Lower leg skin (tissue), 4 donors: ENCODE measurements around the gene KRT9. TPM values are rescaled to one million over a fixed set of nuclear protein-coding genes. Genes with fewer than 3 reads are reported as not detected.

Source experiments
- DNase-seq, 2 donors: peaks; one replicate each; pipeline ENCODE4 v3.0.0-alpha.2; 2019; ENCODE audit warnings: low spot score in 2 of 2
- H3K4me3 ChIP-seq: fragments of 200-600 bp; sonication (generic); 2 replicates; pipeline ENCODE4 v1.5.1; 2017; ENCODE audit warnings: mild to moderate bottlenecking, low read depth; ENCODE audit not compliant: poor library complexity, severe bottlenecking
- POLR2A ChIP-seq, 2 donors: fragments of 450-650 bp; IDR thresholded peaks; one replicate each; pipeline ENCODE4 v1.6.1; 2016 to 2017; ENCODE audit warnings: antibody characterized with exemption in 2 of 2, mild to moderate bottlenecking in 1 of 2, moderate library complexity in 1 of 2
- WGBS, 2 donors: methylation state at CpG; one replicate each; pipeline ENCODE4 v1.1.5; 2018; 5-methylcytosine and 5-hydroxymethylcytosine counted together
- intact Hi-C: fragments of 100-400 bp; cut with DNase I; formaldehyde crosslinking; loops from one replicate; pipeline ENCODE4 v1.15.0; 2023; ENCODE audit warnings: low total_unique reads
- microRNA-seq, 2 donors: library from miRNA; unstranded; fragments of <30 nt; microRNA quantifications; one replicate each; pipeline ENCODE4, GENCODE V29; 2016; ENCODE audit warnings: borderline replicate concordance in 2 of 2, borderline number of aligned reads in 1 of 2
- total RNA-seq, 4 donors: library from RNA; depleted of rRNA; stranded (reverse); fragments of >200 nt; gene quantifications; one replicate each; pipeline ENCODE4 v1.1.0, GENCODE V29; 2016
- TF ChIP-seq, protein P1 (sequence below), 3 donors: fragments of 450-650 bp; IDR thresholded peaks; one replicate each; pipeline ENCODE4 v1.5.1; 2016; ENCODE audit warnings: antibody characterized with exemption in 3 of 3, mild to moderate bottlenecking in 3 of 3, moderate library complexity in 2 of 3

Gene KRT9
- total RNA-seq, 4 donors from 2014 or later, result 0.47 to 1.6 (median 0.91) TPM; not detected in 1

GRCh38 chr17:41516830-41517283 is 55.0 kb downstream of the KRT9 start:
- H3K4me3 ChIP-seq, result no peak overlapping the region
- intact Hi-C loops, result no loop called here
- WGBS, 2 donors, result 42 to 63% methylated on average over 14 of the region's 14 CpGs
- TF ChIP-seq POLR2A (IDR thresholded peaks at IDR 0.05), result no peak
- TF ChIP-seq, protein P1, sequence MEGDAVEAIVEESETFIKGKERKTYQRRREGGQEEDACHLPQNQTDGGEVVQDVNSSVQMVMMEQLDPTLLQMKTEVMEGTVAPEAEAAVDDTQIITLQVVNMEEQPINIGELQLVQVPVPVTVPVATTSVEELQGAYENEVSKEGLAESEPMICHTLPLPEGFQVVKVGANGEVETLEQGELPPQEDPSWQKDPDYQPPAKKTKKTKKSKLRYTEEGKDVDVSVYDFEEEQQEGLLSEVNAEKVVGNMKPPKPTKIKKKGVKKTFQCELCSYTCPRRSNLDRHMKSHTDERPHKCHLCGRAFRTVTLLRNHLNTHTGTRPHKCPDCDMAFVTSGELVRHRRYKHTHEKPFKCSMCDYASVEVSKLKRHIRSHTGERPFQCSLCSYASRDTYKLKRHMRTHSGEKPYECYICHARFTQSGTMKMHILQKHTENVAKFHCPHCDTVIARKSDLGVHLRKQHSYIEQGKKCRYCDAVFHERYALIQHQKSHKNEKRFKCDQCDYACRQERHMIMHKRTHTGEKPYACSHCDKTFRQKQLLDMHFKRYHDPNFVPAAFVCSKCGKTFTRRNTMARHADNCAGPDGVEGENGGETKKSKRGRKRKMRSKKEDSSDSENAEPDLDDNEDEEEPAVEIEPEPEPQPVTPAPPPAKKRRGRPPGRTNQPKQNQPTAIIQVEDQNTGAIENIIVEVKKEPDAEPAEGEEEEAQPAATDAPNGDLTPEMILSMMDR (IDR thresholded peaks at IDR 0.05), result no peak
- no peak for DNase-seq

DNA sequence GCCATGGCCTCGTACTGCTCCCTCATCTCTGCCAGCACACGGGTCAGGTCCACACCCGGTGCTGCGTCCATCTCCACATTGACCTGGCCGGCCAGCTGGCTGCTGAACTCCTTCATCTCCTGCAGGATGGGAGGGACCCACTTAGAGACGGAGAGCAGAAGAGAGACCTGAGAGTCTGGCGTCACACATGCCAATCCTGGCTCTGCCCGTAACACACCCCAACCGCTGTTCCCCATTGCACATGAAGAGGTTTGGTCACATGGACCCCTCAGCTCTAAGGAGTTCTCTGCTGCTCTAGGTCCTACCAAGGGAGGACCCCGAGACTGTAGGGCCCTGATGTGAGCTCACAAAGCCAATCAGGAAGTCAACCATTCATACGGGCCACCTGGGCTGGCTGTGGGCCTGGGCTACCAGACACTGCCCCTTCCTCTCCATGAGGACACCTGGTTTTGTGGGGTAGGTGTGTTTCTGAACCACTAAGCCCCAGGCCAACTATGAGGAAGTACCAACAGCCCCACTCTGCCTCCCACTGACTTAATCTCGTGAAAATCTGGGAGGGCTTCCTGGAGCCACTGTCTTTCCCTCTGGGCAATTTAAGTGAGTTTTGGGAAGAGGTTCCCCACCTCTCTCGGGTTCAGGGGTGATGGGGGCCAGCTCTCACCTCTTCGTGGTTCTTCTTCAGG is 55.6 kb downstream of the KRT9 start:
- TF ChIP-seq POLR2A (IDR thresholded peaks at IDR 0.05), result no peak
- TF ChIP-seq, protein P1 (IDR thresholded peaks at IDR 0.05), result no peak
- H3K4me3 ChIP-seq, result no peak overlapping the region
- intact Hi-C loops, result no loop called here
- WGBS, 2 donors, result 65 to 78% methylated on average over 13 to 14 of the region's 14 CpGs
- DNase-seq, result no peak

Small RNA genes lying within 50 kb of the gene (microRNA-seq; reads per million reads assigned to microRNA genes)
- 11.5 to 17.6 reads per million in 2 donors for gene MIR6510

Other genes starting within 250 kb of the KRT9 start
- gene KRT33A, start 221.2 kb downstream of the KRT9 start, total RNA-seq, result 10 to 100 TPM in 2 of 4 donors, under 1 TPM in 1, not detected in 1; 0.25 to 73.9 (median 11.0) TPM
- 100 to 1,000 TPM in 1 of 4 donors, 1 to 10 TPM in 1, under 1 TPM in 1, not detected in 1; 0.25 to 117 (median 4.4) TPM for gene KRT33B, start 202.2 kb downstream of the KRT9 start, total RNA-seq
- gene KRT34, start 189.8 kb downstream of the KRT9 start, total RNA-seq, result 100 to 1,000 TPM in 1 of 4 donors, 10 to 100 TPM in 1, 1 to 10 TPM in 1, under 1 TPM in 1; 0.72 to 143 (median 6.3) TPM
- gene KRT31, start 174.5 kb downstream of the KRT9 start, total RNA-seq, result 100 to 1,000 TPM in 1 of 4 donors, 10 to 100 TPM in 3; 15.9 to 197 (median 24.1) TPM
- gene KRT37, start 147.5 kb downstream of the KRT9 start, total RNA-seq, result not detected
- gene KRT38, start 131.1 kb downstream of the KRT9 start, total RNA-seq, result 1 to 10 TPM in 2 of 4 donors, not detected in 2; 1.3 to 1.8 TPM
- 10 to 100 TPM in 1 of 4 donors, under 1 TPM in 1, not detected in 2; 0.46 to 11.6 TPM for gene KRT32, start 104.7 kb downstream of the KRT9 start, total RNA-seq
- gene KRT35, start 90.9 kb downstream of the KRT9 start, total RNA-seq, result under 1 TPM in 1 of 4 donors, not detected in 3; 0.84 TPM
- gene KRT36, start 82.1 kb downstream of the KRT9 start, total RNA-seq, result under 1 TPM in 1 of 4 donors, not detected in 3; 0.97 TPM
- under 1 TPM in 2 of 4 donors, not detected in 2; 0.19 to 0.46 TPM for gene KRT13, start 66.4 kb downstream of the KRT9 start, total RNA-seq
- 1,000 to 10,000 TPM in 2 of 4 donors, 100 to 1,000 TPM in 2; 802 to 1,380 (median 1,140) TPM for gene KRT15, start 53.2 kb downstream of the KRT9 start, total RNA-seq
- gene KRT19, start 43.8 kb downstream of the KRT9 start, total RNA-seq, result 100 to 1,000 TPM in 3 of 4 donors, 10 to 100 TPM in 1; 96.0 to 482 (median 285) TPM
- 1,000 to 10,000 TPM; 4,210 to 7,487 (median 6,656) TPM for gene KRT14, start 14.8 kb upstream of the KRT9 start, total RNA-seq
- gene KRT16, start 40.7 kb upstream of the KRT9 start, total RNA-seq, result 100 to 1,000 TPM in 1 of 4 donors, 10 to 100 TPM in 3; 79.2 to 447 (median 81.8) TPM
- 1,000 to 10,000 TPM in 2 of 4 donors, 100 to 1,000 TPM in 2; 474 to 1,574 (median 971) TPM for gene KRT17, start 52.5 kb upstream of the KRT9 start, total RNA-seq
- 100 to 1,000 TPM; 211 to 299 (median 249) TPM for gene EIF1, start 116.8 kb upstream of the KRT9 start, total RNA-seq
- not detected for gene GAST, start 140.3 kb upstream of the KRT9 start, total RNA-seq
- gene HAP1, start 162.6 kb upstream of the KRT9 start, total RNA-seq, result 1 to 10 TPM in 2 of 4 donors, under 1 TPM in 2; 0.75 to 1.8 (median 1.1) TPM
- 1,000 to 10,000 TPM; 1,980 to 2,336 (median 2,116) TPM for gene JUP, start 214.7 kb upstream of the KRT9 start, total RNA-seq
- 10 to 100 TPM; 12.8 to 14.5 (median 13.2) TPM for gene P3H4, start 239.9 kb upstream of the KRT9 start, total RNA-seq
- gene FKBP10, start 240.9 kb upstream of the KRT9 start, total RNA-seq, result 10 to 100 TPM in 1 of 4 donors, 1 to 10 TPM in 3; 4.2 to 25.4 (median 6.8) TPM